Endothelial cell of umbilical vein (primary cell): Measurements from ENCODE around the gene DUSP3. TPM values are rescaled to one million over a fixed set of nuclear protein-coding genes. Genes with fewer than 3 reads are reported as not detected.

Experiments used
- BruUV-seq: library from RNA; stranded (reverse); fragments of 400-500 nt; replicated peaks from 2 replicates; lab custom pipeline; 2021; lab: Mats Ljungman, UMichigan
- CTCF ChIA-PET: fragments of 300-600, 350-600 bp; sonication (Branson Sonifier 250); formaldehyde crosslinking; loops from one replicate; lab custom pipeline; 2021; ENCODE audit warnings: antibody characterized with exemption, inconsistent platforms; lab: Charles Lee
- POLR2A ChIA-PET: fragments of 300-600, 350-600 bp; sonication (Branson Sonifier 250); formaldehyde crosslinking; loops from one replicate; lab custom pipeline; 2021; ENCODE audit warnings: antibody characterized with exemption, inconsistent platforms; lab: Charles Lee
- DNase-seq: peaks from one replicate; pipeline ENCODE4 v3.0.0-alpha.2; 2011; ENCODE audit warnings: low read depth, low spot score
- FAIRE-seq: peaks from 2 replicates; lab custom pipeline; 2011; peaks lifted over from hg19 to GRCh38; lab: Jason Lieb, UNC
- H2AFZ ChIP-seq: 2 replicates; pipeline ENCODE4 v1.6.0; 2012; ENCODE audit warnings: low read depth, low read length, control low read depth, inconsistent platforms
- H3K27ac ChIP-seq: 2 replicates; pipeline ENCODE4 v1.5.1; 2011; ENCODE audit warnings: low read depth, mild to moderate bottlenecking, control low read depth, low read length, moderate library complexity; ENCODE audit not compliant: insufficient read depth
- H3K27me3 ChIP-seq, 2 experiments: 2 replicates each; pipeline versions ENCODE4 v1.6.0 to v1.6.1; 2011; ENCODE audit warnings: low read length in 2 of 2, mixed read lengths in 1 of 2; ENCODE audit not compliant: control insufficient read depth in 2 of 2, insufficient read depth in 2 of 2
- H3K36me3 ChIP-seq, 2 experiments: 2 replicates in 1 of 2; 3 replicates in 1 of 2; pipeline ENCODE4 v1.5.1; 2011; ENCODE audit warnings: low read length in 2 of 2, mild to moderate bottlenecking in 1 of 2, moderate library complexity in 1 of 2; ENCODE audit not compliant: control insufficient read depth in 2 of 2, insufficient read depth in 2 of 2; ENCODE audit errors: extremely low read depth in 1 of 2
- H3K4me1 ChIP-seq: 3 replicates; pipeline ENCODE4 v1.5.1; 2011; ENCODE audit warnings: mild to moderate bottlenecking, low read length; ENCODE audit not compliant: control insufficient read depth, insufficient read depth; ENCODE audit errors: extremely low read depth
- H3K4me2 ChIP-seq: 2 replicates; pipeline ENCODE4 v1.6.1; 2011; ENCODE audit warnings: low read length, control low read depth, mixed read lengths; ENCODE audit not compliant: insufficient read depth
- H3K4me3 ChIP-seq, 3 experiments: fragments of 200-600 bp in 1 of 3; sonication (generic), shearing (Covaris generic) in 1 of 3; replicated peaks in 1 of 3; 2 replicates each; pipeline ENCODE4 v1.5.1; 2011 to 2016; ENCODE audit warnings: control low read depth in 3 of 3, low read length in 3 of 3, mild to moderate bottlenecking in 2 of 3, inconsistent platforms in 1 of 3, low read depth in 1 of 3, moderate library complexity in 1 of 3; ENCODE audit not compliant: insufficient read depth in 1 of 3
- H3K79me2 ChIP-seq: 2 replicates; pipeline ENCODE4 v1.6.0; 2012; ENCODE audit warnings: low read length, inconsistent platforms; ENCODE audit not compliant: control insufficient read depth, insufficient read depth
- H3K9ac ChIP-seq: replicated peaks from 2 replicates; pipeline ENCODE3; 2011; ENCODE audit warnings: low read length, control low read depth; ENCODE audit not compliant: insufficient read depth; ENCODE audit errors: extremely low read depth
- H3K9me1 ChIP-seq: replicated peaks from 3 replicates; pipeline ENCODE4 v1.6.0; 2011; ENCODE audit warnings: mild to moderate bottlenecking, low read length; ENCODE audit not compliant: control insufficient read depth, insufficient read depth; ENCODE audit errors: extremely low read depth
- H3K9me3 ChIP-seq: replicated peaks from 2 replicates; pipeline ENCODE4 v1.5.1; 2012; ENCODE audit warnings: low read length, inconsistent platforms; ENCODE audit not compliant: control insufficient read depth, insufficient read depth
- H4K20me1 ChIP-seq: replicated peaks from 2 replicates; pipeline ENCODE3; 2011; ENCODE audit warnings: mild to moderate bottlenecking, low read length; ENCODE audit not compliant: control insufficient read depth, insufficient read depth; ENCODE audit errors: extremely low read depth
- FOS ChIP-seq: IDR thresholded peaks from 2 replicates; pipeline ENCODE4 v1.6.1; 2011; ENCODE audit warnings: mild to moderate bottlenecking, low read length, moderate library complexity, borderline replicate concordance; ENCODE audit not compliant: insufficient read depth
- JUN ChIP-seq: IDR thresholded peaks from 2 replicates; pipeline ENCODE4 v1.6.1; 2011; ENCODE audit warnings: borderline replicate concordance, low read depth; ENCODE audit not compliant: insufficient read length, insufficient read depth
- MYC ChIP-seq: IDR thresholded peaks from one replicate; pipeline ENCODE4 v1.6.1; 2011; ENCODE audit warnings: mild to moderate bottlenecking, low read depth, low read length
- POLR2AphosphoS5 ChIP-seq: IDR thresholded peaks from 2 replicates; pipeline ENCODE4 v1.6.1; 2012; ENCODE audit warnings: low read depth, mild to moderate bottlenecking, control low read depth, low read length, moderate library complexity; ENCODE audit not compliant: insufficient read depth
- dilution Hi-C: fragments of 300-500 bp; cut with MboI; formaldehyde crosslinking; loops from one replicate; pipeline ENCODE4 v1.15.0; 2019; ENCODE audit warnings: low sequenced_read_pairs; ENCODE audit not compliant: extremely low pct_ligation_motif_present
- intact Hi-C: fragments of 100-400 bp; cut with micrococcal nuclease; formaldehyde crosslinking; loops from one replicate; pipeline ENCODE4 v1.10.0; 2022
- polyA plus RNA-seq, 4 experiments: library from polyadenylated mRNA; depleted of rRNA in 3 of 4; stranded (reverse) in 3 of 4; unstranded in 1 of 4; fragments of >200 nt; gene quantifications; 2 replicates each; pipeline versions ENCODE4 v1.2.1 to v1.2.3, GENCODE V29; 2011 to 2012; ENCODE audit warnings: missing spikeins in 1 of 4
- total RNA-seq: library from RNA; stranded (reverse); gene quantifications from 2 replicates; pipeline ENCODE4 v1.2.3, GENCODE V29; 2021
- TF ChIP-seq, protein P1 (sequence below), 2 donors: IDR thresholded peaks; 1 replicate in 1 of 2; 2 replicates in 1 of 2; pipeline ENCODE4 v1.5.1; 2011; ENCODE audit warnings: low read length in 2 of 2, mild to moderate bottlenecking in 2 of 2, moderate library complexity in 2 of 2, control low read depth in 1 of 2, inconsistent platforms in 1 of 2, low read depth in 1 of 2; ENCODE audit not compliant: insufficient read depth in 1 of 2; ENCODE audit errors: extremely low read depth in 1 of 2

The DUSP3 gene
- total and polyA plus RNA-seq, 2 donors (not counting 3 experiments of a cell fraction or from before 2014, with no cell fraction given): 46.8 to 57.7 TPM

DNA sequence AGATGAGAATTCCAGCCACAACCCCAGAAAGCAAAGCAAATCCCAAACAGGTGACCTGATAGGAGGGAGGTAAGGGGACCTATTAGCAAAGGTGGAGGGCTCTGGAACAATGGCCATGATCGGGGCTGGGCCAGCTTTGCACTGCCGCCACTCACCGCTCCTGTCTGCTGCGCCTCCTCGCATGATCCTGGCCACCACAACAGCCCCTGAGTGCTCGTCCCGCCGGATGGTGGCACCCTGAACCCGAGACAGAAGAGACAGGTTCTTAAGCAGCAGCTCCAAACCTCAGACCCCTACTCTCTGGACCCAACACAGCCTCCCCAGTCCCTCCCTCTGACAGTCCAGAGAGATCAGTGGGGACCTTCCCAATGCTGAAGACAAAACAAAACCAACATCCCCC lies 48.8 kb upstream of the DUSP3 start:
- no peak for DNase-seq
- ChIA-PET POLR2A (no interaction called here), CTCF (interaction anchor here (2.3 kb wide), 1 partner anchor 38 kb away, joined by 7 read pairs; no protein-coding TSS in a partner anchor)
- FAIRE-seq: no peak
- H3K4me3 ChIP-seq: no peak overlapping the region
- H3K36me3 ChIP-seq: peaks cover 2 to 5% of the 10 kb centered on the region in 2 experiments
- no peaks in the 10 kb centered on the region for H3K9me3 ChIP-seq
- no peaks in the 10 kb centered on the region for H3K79me2 ChIP-seq
- no peaks in the 10 kb centered on the region for H3K27me3 ChIP-seq
- TF ChIP-seq FOS: no peak
- TF ChIP-seq, protein P1, sequence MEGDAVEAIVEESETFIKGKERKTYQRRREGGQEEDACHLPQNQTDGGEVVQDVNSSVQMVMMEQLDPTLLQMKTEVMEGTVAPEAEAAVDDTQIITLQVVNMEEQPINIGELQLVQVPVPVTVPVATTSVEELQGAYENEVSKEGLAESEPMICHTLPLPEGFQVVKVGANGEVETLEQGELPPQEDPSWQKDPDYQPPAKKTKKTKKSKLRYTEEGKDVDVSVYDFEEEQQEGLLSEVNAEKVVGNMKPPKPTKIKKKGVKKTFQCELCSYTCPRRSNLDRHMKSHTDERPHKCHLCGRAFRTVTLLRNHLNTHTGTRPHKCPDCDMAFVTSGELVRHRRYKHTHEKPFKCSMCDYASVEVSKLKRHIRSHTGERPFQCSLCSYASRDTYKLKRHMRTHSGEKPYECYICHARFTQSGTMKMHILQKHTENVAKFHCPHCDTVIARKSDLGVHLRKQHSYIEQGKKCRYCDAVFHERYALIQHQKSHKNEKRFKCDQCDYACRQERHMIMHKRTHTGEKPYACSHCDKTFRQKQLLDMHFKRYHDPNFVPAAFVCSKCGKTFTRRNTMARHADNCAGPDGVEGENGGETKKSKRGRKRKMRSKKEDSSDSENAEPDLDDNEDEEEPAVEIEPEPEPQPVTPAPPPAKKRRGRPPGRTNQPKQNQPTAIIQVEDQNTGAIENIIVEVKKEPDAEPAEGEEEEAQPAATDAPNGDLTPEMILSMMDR (IDR thresholded peaks at IDR 0.05; ENCODE audit: extremely low read depth in 1 of 2, insufficient read depth in 1 of 2, low read depth in 1 of 2, low read length in 2 of 2): no peak
- no peak for TF ChIP-seq JUN
- TF ChIP-seq POLR2AphosphoS5: no peak
- H2AFZ ChIP-seq: no peak overlapping the region
- no peaks in the 10 kb centered on the region for H3K9me1 ChIP-seq
- H3K9ac ChIP-seq: no peak overlapping the region
- no peaks in the 10 kb centered on the region for H3K4me1 ChIP-seq
- no peak overlapping the region for H3K27ac ChIP-seq
- H4K20me1 ChIP-seq: no peaks in the 10 kb centered on the region
- H3K4me2 ChIP-seq: no peak overlapping the region
- intact Hi-C loops: no loop called here
- dilution Hi-C loops: no loop called here
- BruUV-seq: no TSS peak

DNA sequence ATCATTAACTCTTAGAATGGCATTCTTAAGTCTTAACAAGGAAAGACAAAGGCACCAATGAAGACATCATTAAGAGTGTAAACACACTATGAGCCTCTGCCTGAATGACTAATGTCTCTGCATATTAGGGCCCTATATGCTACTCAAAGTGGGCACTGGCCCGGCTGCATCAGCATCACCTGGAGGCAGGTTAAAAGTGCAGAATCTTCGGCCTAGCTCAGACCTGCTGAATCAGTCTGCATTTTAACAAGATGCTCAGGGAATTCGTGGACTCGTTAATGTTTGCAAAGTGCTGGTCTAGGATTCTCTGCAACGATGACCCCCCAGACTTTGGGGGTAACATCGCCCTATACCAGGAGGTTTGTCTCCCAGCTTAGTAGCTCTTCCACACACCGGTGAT lies 47.4 kb upstream of the DUSP3 start:
- BruUV-seq: no TSS peak
- H3K9ac ChIP-seq: no peak overlapping the region

More for the DNA sequence above, 47.4 kb upstream of the DUSP3 start:
- H3K79me2 ChIP-seq: no peaks in the 10 kb centered on the region
- ChIA-PET POLR2A (no interaction called here), CTCF (interaction anchor here (1.6 kb wide), 1 partner anchor 20 kb away, joined by 8 read pairs; no protein-coding TSS in a partner anchor)
- TF ChIP-seq POLR2AphosphoS5: no peak
- TF ChIP-seq MYC: no peak
- no peak for DNase-seq
- H3K4me1 ChIP-seq: no peaks in the 10 kb centered on the region
- no peak overlapping the region for H2AFZ ChIP-seq
- H3K4me3 ChIP-seq: no peak overlapping the region
- FAIRE-seq: peak; percentile 43
- no peaks in the 10 kb centered on the region for H3K27me3 ChIP-seq
- H4K20me1 ChIP-seq: no peaks in the 10 kb centered on the region
- no peak overlapping the region for H3K27ac ChIP-seq
- dilution Hi-C loops (no loop called here), intact Hi-C loops (no loop called here)
- H3K9me3 ChIP-seq: no peaks in the 10 kb centered on the region
- no peaks in the 10 kb centered on the region for H3K9me1 ChIP-seq
- H3K4me2 ChIP-seq: no peak overlapping the region
- peaks cover 2 to 5% of the 10 kb centered on the region in 2 experiments for H3K36me3 ChIP-seq
